ENCODE results near the gene DIABLO.
"Not testable (repeated sequence)": the region's sequence is repeated elsewhere in the genome, so short reads cannot be mapped to it uniquely, and the experiment has no call there.

Gene DIABLO

GRCh38 chr12:122225683-122226365 is at the start of gene DIABLO:
Gene DIABLO (minus strand): TSS chr12:122226052. CDS start chr12:122226014, 38 bp downstream.
- peak; percentile 100 for DNase-seq (ENCODE audit: low read depth)

- no peak for DNase-seq (ENCODE audit: low read depth)
Observed at GRCh38 chr12:122275459-122275858, 49.6 kb upstream of the DIABLO start.

GRCh38 chr12:122266230-122266901 is 40.5 kb upstream of the DIABLO start, which contains the start of gene VPS33A:
Gene VPS33A (minus strand): TSS chr12:122266494. CDS start chr12:122266408, 86 bp downstream.
- peak; percentile 98 for DNase-seq (ENCODE audit: low read depth)

- DNase-seq (ENCODE audit: low read depth): peak; percentile 47
Observed at GRCh38 chr12:122265886-122266229, 40.0 kb upstream of the DIABLO start.

GRCh38 chr12:122265476-122265875 is 39.6 kb upstream of the DIABLO start:
- DNase-seq (ENCODE audit: low read depth): no peak

- DNase-seq (ENCODE audit: low read depth): not testable (repeated sequence)
Observed at GRCh38 chr12:122260735-122261134, 34.9 kb upstream of the DIABLO start.

GRCh38 chr12:122258939-122259338 is 33.1 kb upstream of the DIABLO start:
- not testable (repeated sequence) for DNase-seq (ENCODE audit: low read depth)

GRCh38 chr12:122258462-122258861 is 32.6 kb upstream of the DIABLO start:
- not testable (repeated sequence) for DNase-seq (ENCODE audit: low read depth)

- no peak for DNase-seq (ENCODE audit: low read depth)
Observed at GRCh38 chr12:122250536-122250935, 24.7 kb upstream of the DIABLO start.

- DNase-seq (ENCODE audit: low read depth): no peak
Observed at GRCh38 chr12:122250047-122250446, 24.2 kb upstream of the DIABLO start.

GRCh38 chr12:122245553-122245952 is 19.7 kb upstream of the DIABLO start:
- no peak for DNase-seq (ENCODE audit: low read depth)

- no peak for DNase-seq (ENCODE audit: low read depth)
Observed at GRCh38 chr12:122244565-122245371, 18.9 kb upstream of the DIABLO start.

- DNase-seq (ENCODE audit: low read depth): no peak
Observed at GRCh38 chr12:122243965-122244364, 18.1 kb upstream of the DIABLO start.

GRCh38 chr12:122238861-122239260 is 13.0 kb upstream of the DIABLO start:
- no peak for DNase-seq (ENCODE audit: low read depth)

- DNase-seq (ENCODE audit: low read depth): no peak
Observed at GRCh38 chr12:122235741-122236140, 9.9 kb upstream of the DIABLO start.

- no peak for DNase-seq (ENCODE audit: low read depth)
Observed at GRCh38 chr12:122232691-122233090, 6.8 kb upstream of the DIABLO start.

GRCh38 chr12:122230798-122231197 is 4.9 kb upstream of the DIABLO start:
- no peak for DNase-seq (ENCODE audit: low read depth)

GRCh38 chr12:122228092-122228491 is 2.2 kb upstream of the DIABLO start:
- DNase-seq (ENCODE audit: low read depth): no peak

- no peak for DNase-seq (ENCODE audit: low read depth)
Observed at GRCh38 chr12:122227341-122227740, 1.5 kb upstream of the DIABLO start.

GRCh38 chr12:122226366-122227125 is 694 bp upstream of the DIABLO start:
- DNase-seq (ENCODE audit: low read depth): no peak

GRCh38 chr12:122216445-122216844 is 9.4 kb downstream of the DIABLO start:
- no peak for DNase-seq (ENCODE audit: low read depth)

GRCh38 chr12:122215771-122216170 is 10.1 kb downstream of the DIABLO start:
- no peak for DNase-seq (ENCODE audit: low read depth)
